GM18867 (cell line): ENCODE data around the gene ABCA4.

Experiments
- ATAC-seq: cut with Tn5 transposase; IDR thresholded peaks from one replicate; pipeline ENCODE4 v1.9.1; 2021; ENCODE audit warnings: mild to moderate bottlenecking, moderate library complexity; ENCODE audit not compliant: unreplicated experiment

Gene ABCA4

GRCh38 chr1:93980320-93981273 lies 140.4 kb downstream of the ABCA4 start:
- no peak for ATAC-seq

DNA sequence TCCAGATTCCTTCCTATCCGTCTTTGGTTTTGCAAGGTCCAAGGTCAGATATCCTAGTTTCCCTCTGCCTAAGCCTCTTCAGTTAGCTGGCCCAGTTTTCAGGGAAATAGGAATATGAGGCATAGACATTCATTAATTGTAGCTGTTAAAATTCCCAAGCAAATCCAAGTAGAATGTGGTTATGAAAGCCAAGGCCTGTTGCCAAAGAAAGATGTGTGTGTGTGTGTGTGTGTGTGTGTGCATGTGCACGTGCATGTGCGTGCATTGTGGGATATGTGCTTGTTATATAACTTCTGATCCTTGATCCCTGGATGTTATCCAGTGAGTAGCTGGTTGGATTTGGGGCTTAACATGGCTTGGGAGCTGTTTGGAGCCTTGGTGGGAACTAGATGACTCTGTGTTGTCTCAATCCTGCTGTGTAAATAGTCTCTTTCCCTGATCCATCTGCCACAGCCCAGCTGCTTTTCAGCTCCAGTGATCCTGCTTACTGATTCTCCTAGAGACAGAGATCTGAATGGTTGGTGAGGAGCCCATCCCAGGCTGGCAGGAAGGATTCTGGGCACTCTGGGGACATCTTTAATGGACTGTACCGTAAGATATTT lies 141.1 kb downstream of the ABCA4 start:
- ATAC-seq, result no peak

DNA sequence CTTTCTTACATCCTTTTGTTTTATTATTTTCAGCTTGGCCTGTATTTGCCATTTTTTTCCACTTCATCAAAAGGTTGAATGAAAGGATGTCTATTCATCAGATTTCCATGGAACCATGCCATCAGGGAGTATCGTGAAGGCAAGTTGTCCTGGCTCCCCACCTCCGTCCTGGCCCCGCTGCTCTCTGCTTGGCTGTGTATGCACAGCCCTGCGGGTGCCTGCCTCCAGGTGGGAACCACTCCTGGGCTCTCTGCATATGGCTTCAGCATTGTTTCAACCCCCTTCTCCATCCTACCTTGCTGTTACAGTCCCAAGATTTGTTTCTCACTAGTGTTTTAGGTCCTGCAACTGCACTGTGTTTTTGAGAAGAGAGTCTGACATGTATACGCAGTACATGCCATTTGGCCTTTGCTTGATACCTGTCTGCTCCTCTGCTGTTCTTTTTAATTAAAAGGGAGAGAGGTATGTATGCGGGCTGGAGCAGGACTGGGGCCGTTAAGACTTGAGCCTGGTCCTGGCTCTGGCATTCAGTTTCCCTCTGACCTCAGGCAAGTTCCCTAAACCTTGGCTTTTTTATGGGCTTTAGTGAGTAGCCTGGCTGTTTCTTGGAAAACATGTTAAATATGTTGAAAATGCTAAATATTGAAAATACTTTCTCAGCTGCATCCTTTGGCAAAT lies 141.8 kb downstream of the ABCA4 start:
- no peak for ATAC-seq

GRCh38 chr1:93977598-93977945 lies 143.4 kb downstream of the ABCA4 start:
- no peak for ATAC-seq

DNA sequence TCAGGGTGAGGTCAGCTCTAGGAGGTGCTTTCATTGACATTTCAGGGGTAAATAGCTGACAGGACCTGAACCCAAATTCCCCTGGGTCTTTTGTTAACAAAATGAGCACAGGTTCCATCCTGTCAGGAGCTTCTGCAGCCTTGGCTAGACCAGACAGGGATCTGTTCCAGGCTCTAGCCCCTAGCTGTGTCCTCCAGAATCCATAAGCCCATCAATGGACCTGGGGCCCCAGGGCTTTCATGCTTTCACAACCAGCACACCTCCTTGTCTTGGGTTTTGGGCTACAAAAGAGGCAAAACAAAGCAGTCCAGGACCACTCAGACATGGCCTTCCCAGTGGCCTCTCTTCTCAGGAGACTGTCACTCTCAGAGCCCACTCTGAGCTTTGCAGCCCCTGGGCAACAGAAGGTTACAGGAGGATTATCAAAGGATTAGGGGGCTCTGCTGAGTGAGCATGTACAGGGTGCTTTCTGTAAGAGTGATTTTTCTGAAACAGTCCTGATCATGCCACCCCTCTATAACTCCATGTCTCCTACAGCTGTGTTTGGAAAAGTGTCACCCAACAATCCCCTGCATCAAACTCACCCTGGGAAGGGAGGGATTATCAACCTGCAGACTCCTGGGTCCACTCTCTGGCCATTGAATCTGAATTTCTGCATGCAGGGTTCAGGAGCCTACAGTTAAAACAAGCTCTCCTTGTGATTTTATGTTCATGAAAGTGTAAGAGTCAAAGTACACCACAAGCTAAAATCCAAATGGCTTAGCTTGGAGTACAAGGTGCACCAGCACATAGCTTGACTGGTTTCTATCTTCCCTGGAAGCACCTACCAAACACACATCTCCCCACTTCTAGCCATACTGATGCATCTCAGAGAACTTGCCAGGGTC lies 144.0 kb downstream of the ABCA4 start:
- no peak for ATAC-seq

GRCh38 chr1:93976291-93976690 lies 144.7 kb downstream of the ABCA4 start:
- no peak for ATAC-seq

GRCh38 chr1:93972341-93972740 lies 148.6 kb downstream of the ABCA4 start:
- no peak for ATAC-seq

DNA sequence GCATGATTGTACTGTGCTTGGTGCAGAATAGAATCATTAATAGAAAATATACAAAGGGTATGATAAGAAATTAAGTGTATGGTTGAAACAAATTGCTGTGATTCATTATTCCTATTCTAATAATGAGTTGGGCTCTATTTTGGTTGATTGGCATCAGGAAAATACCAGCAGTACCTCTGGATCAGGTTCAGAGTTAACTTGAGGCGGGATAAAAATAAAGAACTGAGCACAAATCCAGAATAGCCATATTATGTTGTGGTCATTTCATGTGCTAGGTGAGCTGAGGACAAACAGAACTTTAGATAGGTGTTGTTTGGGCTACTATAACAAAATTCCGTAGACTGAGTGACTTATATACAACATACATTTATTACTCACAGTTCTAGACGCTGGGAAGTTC lies 151.1 kb downstream of the ABCA4 start:
- ATAC-seq, result no peak

- ATAC-seq, result no peak
Measured at GRCh38 chr1:93969371-93969770, 151.6 kb downstream of the ABCA4 start.

DNA sequence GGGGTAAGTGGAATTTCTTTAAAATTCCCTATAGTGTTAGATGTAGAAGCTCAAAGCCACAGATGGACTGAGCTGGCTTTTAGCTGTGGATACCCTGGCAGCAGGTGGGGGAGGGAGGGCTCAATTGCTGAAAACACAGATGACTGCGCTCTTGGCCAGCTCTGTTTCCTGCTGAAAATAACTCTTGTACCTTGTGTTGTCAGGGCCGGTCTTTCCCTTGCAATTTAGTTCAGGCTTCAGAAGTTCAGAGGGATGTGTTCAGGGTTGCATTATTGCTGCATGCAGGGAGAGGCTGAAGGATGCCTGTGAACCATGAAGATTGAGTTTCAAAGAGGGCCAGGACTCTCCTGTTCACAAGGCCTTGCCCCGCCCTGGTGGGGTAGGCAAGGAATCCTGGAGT lies 153.6 kb downstream of the ABCA4 start:
- no peak for ATAC-seq

DNA sequence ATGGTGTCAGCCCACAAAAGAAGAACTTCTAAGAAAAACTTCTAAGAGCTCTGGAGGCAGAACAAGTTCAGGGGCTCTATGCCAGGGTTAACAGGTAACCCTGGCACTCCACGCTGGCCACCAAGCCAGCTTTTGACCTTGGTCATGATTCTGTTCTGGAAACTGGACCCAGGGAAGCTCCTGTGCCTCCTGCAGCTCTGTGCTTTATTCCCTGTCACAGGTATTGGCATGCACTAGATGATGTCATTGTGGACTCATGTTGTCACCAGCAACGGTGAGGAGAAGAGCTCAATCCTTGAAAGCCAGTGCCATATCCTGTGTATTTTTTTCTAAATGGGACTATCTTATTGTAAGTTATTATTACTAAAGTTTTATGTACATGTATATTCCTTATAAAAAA lies 155.1 kb downstream of the ABCA4 start:
- no peak for ATAC-seq

GRCh38 chr1:93965256-93965655 lies 155.7 kb downstream of the ABCA4 start:
- no peak for ATAC-seq

GRCh38 chr1:93964777-93965200 lies 156.2 kb downstream of the ABCA4 start:
- ATAC-seq, result no peak

- ATAC-seq, result no peak
Measured at GRCh38 chr1:93964096-93964776, 156.7 kb downstream of the ABCA4 start.

DNA sequence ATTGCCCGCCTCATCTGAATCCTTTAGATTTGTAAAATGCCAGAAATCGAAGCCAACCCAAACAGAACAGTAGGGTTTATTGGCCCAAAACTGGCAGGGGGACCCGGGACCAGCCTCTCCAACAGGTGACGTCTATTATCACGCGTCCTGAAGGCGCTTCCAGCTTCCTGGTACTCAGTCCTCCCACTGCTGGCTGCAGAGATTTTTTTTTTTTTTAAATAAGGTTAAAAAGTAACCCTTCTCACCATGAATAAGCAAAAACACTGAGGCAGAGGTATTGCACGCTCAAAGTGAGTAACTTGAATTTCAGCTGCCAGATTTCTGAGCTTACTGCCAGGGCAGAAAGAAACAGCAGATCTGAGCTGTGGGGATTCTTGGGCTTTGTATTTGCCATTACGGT lies 157.4 kb downstream of the ABCA4 start:
- no peak for ATAC-seq

- no peak for ATAC-seq
Measured at GRCh38 chr1:93961906-93962305, 159.0 kb downstream of the ABCA4 start.

- no peak for ATAC-seq
Measured at GRCh38 chr1:93961443-93961842, 159.5 kb downstream of the ABCA4 start.

GRCh38 chr1:93960641-93961147 lies 160.3 kb downstream of the ABCA4 start:
- no peak for ATAC-seq

DNA sequence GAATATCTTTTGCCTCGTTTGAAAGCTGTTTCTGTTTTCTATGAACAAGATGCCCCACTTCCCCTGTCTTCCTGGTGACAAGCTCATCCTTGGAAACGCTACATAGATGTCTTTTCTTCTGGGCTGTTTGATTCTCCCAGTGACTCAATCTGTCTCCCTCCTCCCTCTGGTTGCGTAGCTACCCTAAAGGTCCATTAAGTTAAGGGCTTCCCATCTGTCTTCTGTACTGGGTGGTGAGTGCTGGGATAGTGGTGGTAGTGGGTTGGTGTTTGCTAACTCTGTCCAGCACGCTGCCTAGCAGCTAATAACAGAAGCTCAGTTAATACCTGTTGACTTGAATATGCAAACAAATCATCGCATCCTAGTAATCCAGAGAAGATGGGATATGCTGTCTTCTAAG lies 161.5 kb downstream of the ABCA4 start:
- no peak for ATAC-seq

DNA sequence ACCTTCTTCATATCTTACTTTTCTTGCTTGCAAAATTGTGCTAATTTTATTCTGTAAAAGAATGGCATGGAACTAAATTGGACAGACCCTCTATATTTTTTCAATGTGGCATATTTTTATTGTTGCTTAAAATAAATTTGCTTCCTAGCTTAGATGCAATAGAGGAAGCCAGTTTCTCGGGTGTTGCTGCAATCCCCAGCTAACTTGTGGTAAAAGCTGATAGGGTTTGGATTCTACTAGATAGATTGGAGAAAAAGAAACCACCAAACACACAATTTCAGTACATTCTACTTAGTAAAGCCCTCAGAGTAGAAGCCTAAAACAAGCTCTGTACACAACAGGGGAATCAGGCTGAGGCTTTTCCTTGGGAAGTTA lies 162.2 kb downstream of the ABCA4 start:
- ATAC-seq, result no peak
